ENCODE results near the gene KLHL5. TPM values are rescaled to one million over a fixed set of nuclear protein-coding genes. Genes with fewer than 3 reads are reported as not detected.

The KLHL5 gene
- total and polyA plus RNA-seq, 12 donors = 11.3 to 63.8 (median 32.8) TPM

DNA sequence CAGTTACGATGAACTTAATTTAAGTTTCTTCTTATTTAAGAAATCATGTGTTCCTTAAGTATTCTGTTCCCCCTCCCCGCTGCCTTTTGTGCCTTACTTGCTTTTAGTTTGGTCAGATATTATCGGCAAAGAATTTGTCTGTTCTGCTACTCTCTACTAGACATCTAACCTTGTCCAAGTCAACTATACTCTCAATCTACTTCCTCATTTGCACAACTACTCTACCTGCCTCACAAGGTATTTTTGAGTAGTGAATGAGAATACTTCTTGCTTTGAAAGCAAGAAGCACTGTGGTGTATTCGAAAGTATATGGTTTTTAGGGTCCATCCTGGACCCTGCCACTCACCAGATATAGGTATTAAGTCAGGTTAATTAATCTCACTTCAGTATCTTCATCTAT is 8.0 kb upstream of the KLHL5 start:
- no peak overlapping the region for H3K4me3 ChIP-seq
- DNase-seq = no peak
- H3K27me3 ChIP-seq = no peaks in the 10 kb centered on the region
- TF ChIP-seq POLR2A (IDR thresholded peaks at IDR 0.05) (no peak), CTCF (IDR thresholded peaks at IDR 0.05) (no peak)
- WGBS, 4 donors = 88 to 94% (median 93%) methylated on average over 4 of the region's 4 CpGs
- no peaks in the 10 kb centered on the region for H3K9me3 ChIP-seq (replicated peaks in 1 of 3)
- intact Hi-C loops (cut with DNase I) = no loop called here
- H3K27ac ChIP-seq = no peak overlapping the region
- no peaks in the 10 kb centered on the region for H3K36me3 ChIP-seq (replicated peaks in 1 of 2)
- no peaks in the 10 kb centered on the region for H3K4me1 ChIP-seq (replicated peaks in 1 of 2)

GRCh38 chr4:39054497-39054896 is 7.5 kb upstream of the KLHL5 start:
- WGBS, 4 donors = 85 to 90% (median 87%) methylated on average over 3 of the region's 3 CpGs
- H3K36me3 ChIP-seq (replicated peaks in 1 of 2) = no peaks in the 10 kb centered on the region
- no peak overlapping the region for H3K27ac ChIP-seq
- intact Hi-C loops (cut with DNase I) = no loop called here
- no peak overlapping the region for H3K4me3 ChIP-seq
- TF ChIP-seq CTCF (IDR thresholded peaks at IDR 0.05) = no peak
- no peak for TF ChIP-seq POLR2A (IDR thresholded peaks at IDR 0.05)
- no peaks in the 10 kb centered on the region for H3K9me3 ChIP-seq (replicated peaks in 1 of 3)
- H3K27me3 ChIP-seq = no peaks in the 10 kb centered on the region
- DNase-seq = no peak
- no peaks in the 10 kb centered on the region for H3K4me1 ChIP-seq (replicated peaks in 1 of 2)

DNA sequence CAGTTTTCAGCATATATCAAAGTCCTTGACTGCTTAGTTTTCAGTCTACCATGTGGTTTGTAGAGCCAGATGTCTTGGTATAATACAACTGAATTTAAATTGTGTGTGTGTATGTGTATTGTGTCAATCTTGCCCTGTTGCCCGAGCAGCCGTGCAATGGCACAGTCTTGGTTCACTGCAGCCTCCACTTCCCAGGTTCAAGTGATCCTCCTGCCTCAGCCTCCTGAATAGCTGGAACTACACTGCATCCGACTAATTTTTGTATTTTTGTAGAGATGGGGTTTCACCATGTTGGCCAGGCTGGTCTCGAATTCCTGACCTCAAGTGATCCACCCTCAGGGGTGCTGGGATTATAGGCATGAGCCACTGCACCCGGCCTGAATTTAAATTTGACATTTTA is 6.0 kb upstream of the KLHL5 start:
- Histone ChIP-seq H3K27me3 (no peaks in the 10 kb centered on the region), H3K4me3 (no peak overlapping the region), H3K9me3 (replicated peaks in 1 of 3) (no peaks in the 10 kb centered on the region), H3K36me3 (replicated peaks in 1 of 2) (no peaks in the 10 kb centered on the region), H3K4me1 (replicated peaks in 1 of 2) (no peaks in the 10 kb centered on the region), H3K27ac (no peak overlapping the region)
- DNase-seq = no peak
- intact Hi-C loops (cut with DNase I) = no loop called here
- 96 to 97% (median 96%) methylated on average over 5 of the region's 5 CpGs for WGBS, 4 donors
- TF ChIP-seq CTCF (IDR thresholded peaks at IDR 0.05) (no peak), POLR2A (IDR thresholded peaks at IDR 0.05) (no peak)

GRCh38 chr4:39061457-39061856 is 575 bp upstream of the KLHL5 start:
- no peak overlapping the region for H3K4me3 ChIP-seq
- 81 to 94% (median 85%) methylated on average over 1 of the region's 1 CpG for WGBS, 4 donors
- no peaks in the 10 kb centered on the region for H3K36me3 ChIP-seq (replicated peaks in 1 of 2)
- no peak overlapping the region for H3K27ac ChIP-seq
- no peak for DNase-seq
- H3K27me3 ChIP-seq = no peaks in the 10 kb centered on the region
- H3K4me1 ChIP-seq (replicated peaks in 1 of 2) = peaks cover 8 to 10% of the 10 kb centered on the region in 2 donors
- no peak for TF ChIP-seq CTCF (IDR thresholded peaks at IDR 0.05)
- no peak for TF ChIP-seq POLR2A (IDR thresholded peaks at IDR 0.05)
- no peaks in the 10 kb centered on the region for H3K9me3 ChIP-seq (replicated peaks in 1 of 3)
- intact Hi-C loops (cut with DNase I) = no loop called here
